ENCODE data around the gene RHEB.
A peak's percentile ranks its signal among the peaks of the same experiment; 100 is the strongest.

RHEB gene

DNA sequence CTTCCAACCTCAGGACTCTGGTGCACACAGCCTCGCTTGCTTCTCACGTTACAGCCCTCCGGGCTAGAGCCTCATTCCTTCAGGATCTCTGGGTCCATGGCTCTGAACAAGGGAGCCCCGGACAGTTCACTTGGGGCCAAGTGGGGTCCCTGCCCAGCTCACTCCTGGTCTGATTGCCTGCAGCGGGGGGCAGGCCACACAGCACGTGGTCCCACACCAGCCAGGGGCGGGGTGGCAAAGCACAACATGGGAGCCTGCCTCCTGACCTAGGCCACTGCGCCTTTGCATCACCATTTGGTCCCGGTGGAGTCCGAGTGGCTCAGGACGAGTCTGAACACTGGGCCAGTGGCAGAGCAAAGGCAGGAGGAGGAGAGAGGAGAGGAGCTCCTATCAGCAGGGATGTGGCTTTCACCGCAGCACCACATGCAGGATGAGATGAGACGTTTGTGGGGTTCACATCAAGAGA is 66.3 kb downstream of the RHEB start:
- Histone ChIP-seq H2BK120ac (ENCODE audit: low read depth, low read length) (no peak overlapping the region), H3K4me1 (ENCODE audit: control insufficient read depth, low read depth, low read length) (no peaks in the 10 kb centered on the region), H3K27ac (ENCODE audit: low read depth, low read length) (no peak overlapping the region), H2BK5ac (ENCODE audit: low read length) (no peak overlapping the region), H3K79me1 (ENCODE audit: low read length) (no peaks in the 10 kb centered on the region), H3K79me2 (ENCODE audit: control insufficient read depth, insufficient read depth, low read length) (no peaks in the 10 kb centered on the region), H3K27me3 (ENCODE audit: insufficient read depth, low read length, poor library complexity) (no peaks in the 10 kb centered on the region), H3K36me3 (ENCODE audit: control insufficient read depth, insufficient read depth, low read length) (no peaks in the 10 kb centered on the region), H2AK5ac (ENCODE audit: low read length) (no peak overlapping the region), H3K4ac (ENCODE audit: low read depth, low read length) (no peak overlapping the region), H3K18ac (ENCODE audit: low read length) (no peak overlapping the region), H3K4me3 (ENCODE audit: low read length) (no peak overlapping the region), H2BK15ac (replicated peaks; ENCODE audit: low read depth) (no peak overlapping the region), H4K8ac (ENCODE audit: low read depth, low read length) (no peak overlapping the region), H3K9ac (ENCODE audit: low read length) (no peak overlapping the region), H3K56ac (ENCODE audit: low read length) (no peak overlapping the region), H4K5ac (ENCODE audit: low read length) (no peak overlapping the region), H3K23ac (ENCODE audit: low read length) (no peak overlapping the region), H3K4me2 (ENCODE audit: low read length) (no peak overlapping the region)
- WGBS (ENCODE audit: extremely low coverage, insufficient coverage, low lambda C conversion rate): no CpG with 5 or more reads among the region's 13 CpGs
- no peak for DNase-seq

DNA sequence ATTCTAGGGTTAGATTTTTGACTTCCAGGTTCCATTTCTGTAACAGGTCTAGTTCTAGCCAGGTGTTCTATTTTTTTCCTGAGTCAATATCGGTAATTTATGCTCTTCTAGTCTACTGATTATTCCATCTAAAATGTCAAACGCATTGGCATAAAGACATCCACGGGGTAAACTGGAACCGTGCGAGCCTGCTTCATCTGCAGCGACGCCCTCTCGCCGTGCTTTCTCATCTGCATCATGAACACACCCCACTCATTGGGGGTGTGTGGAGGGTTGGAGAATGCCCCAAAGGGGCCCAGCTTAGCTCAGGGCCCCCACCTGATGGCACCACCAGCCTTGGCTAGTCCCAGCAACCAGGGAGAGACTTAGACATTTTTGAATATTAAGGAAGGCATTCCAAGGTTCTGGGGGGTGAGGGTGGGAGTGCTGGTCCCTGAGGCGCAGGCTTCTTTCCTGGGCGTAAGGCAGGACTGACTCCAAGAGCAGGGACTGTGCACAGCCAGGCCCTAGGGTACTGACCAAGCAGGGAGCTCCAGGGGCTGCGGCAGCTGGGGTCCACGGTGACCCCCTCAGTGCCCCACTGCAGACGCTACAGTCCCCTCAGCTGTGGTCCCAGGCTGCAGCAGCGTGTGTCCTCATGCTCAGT is 66.9 kb downstream of the RHEB start:
- Histone ChIP-seq H3K4me2 (ENCODE audit: low read length) (no peak overlapping the region), H3K56ac (ENCODE audit: low read length) (no peak overlapping the region), H2AK5ac (ENCODE audit: low read length) (no peak overlapping the region), H3K79me1 (ENCODE audit: low read length) (no peaks in the 10 kb centered on the region), H2BK120ac (ENCODE audit: low read depth, low read length) (no peak overlapping the region), H3K23ac (ENCODE audit: low read length) (no peak overlapping the region), H2BK15ac (replicated peaks; ENCODE audit: low read depth) (no peak overlapping the region), H4K5ac (ENCODE audit: low read length) (no peak overlapping the region), H3K9ac (ENCODE audit: low read length) (no peak overlapping the region), H3K4me1 (ENCODE audit: control insufficient read depth, low read depth, low read length) (no peaks in the 10 kb centered on the region), H3K27me3 (ENCODE audit: insufficient read depth, low read length, poor library complexity) (no peaks in the 10 kb centered on the region), H3K18ac (ENCODE audit: low read length) (no peak overlapping the region), H3K27ac (ENCODE audit: low read depth, low read length) (no peak overlapping the region), H2BK5ac (ENCODE audit: low read length) (no peak overlapping the region), H3K36me3 (ENCODE audit: control insufficient read depth, insufficient read depth, low read length) (no peaks in the 10 kb centered on the region), H4K8ac (ENCODE audit: low read depth, low read length) (no peak overlapping the region), H3K4me3 (ENCODE audit: low read length) (no peak overlapping the region), H3K4ac (ENCODE audit: low read depth, low read length) (no peak overlapping the region), H3K79me2 (ENCODE audit: control insufficient read depth, insufficient read depth, low read length) (no peaks in the 10 kb centered on the region)
- DNase-seq: no peak
- WGBS (ENCODE audit: extremely low coverage, insufficient coverage, low lambda C conversion rate): no CpG with 5 or more reads among the region's 15 CpGs

DNA sequence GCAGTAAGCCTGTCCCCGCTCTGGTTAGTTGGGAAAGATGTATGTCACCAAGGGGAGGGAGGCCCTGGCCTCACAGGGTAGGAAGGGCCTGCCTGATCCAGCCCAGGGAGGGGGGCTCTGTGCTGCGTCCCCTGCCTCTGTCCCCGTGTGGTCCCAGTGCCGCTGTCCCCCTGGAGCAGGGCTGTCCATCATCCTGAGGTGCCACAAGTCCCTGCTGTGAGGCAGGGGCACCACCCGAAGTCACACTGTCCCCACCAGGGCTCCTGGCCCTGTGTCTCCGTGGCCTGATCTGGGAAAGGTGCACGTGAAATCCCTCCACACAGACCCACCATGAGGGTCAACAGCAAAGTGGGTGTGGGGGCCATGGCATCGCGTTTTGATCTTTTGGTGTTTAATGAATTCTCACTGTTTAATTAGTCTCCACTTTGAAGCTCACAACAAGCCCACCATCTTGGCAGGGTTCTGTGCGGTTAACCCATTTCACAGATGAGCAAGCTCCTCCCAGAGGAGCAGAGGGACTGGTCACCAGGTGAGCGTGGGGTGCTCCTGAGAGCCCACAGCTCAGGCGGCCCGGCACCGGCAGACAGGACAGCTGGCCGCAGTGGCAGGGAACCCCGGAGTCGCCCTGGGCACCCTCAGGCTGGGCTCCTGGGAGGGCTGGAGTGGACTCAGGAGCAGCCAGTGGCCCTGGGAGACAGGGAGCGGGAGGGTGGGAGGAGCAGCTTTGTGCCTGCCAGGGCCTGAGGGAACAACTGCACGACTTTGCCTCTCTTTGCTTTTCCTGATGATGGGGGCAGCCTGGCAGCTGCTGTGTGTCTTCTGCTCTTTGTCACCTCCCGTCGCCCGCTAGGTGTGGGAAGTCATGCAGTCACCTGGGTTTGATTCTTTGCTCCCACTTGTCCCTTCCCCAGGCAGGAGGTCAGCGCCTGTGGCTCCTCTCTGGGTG is 67.8 kb downstream of the RHEB start:
- H3K9ac ChIP-seq (ENCODE audit: low read length): no peak overlapping the region
- no peak overlapping the region for H3K4me3 ChIP-seq (ENCODE audit: low read length)
- H3K79me2 ChIP-seq (ENCODE audit: control insufficient read depth, insufficient read depth, low read length): no peaks in the 10 kb centered on the region
- no peak overlapping the region for H4K8ac ChIP-seq (ENCODE audit: low read depth, low read length)
- WGBS (ENCODE audit: extremely low coverage, insufficient coverage, low lambda C conversion rate): no CpG with 5 or more reads among the region's 23 CpGs
- no peak overlapping the region for H2BK5ac ChIP-seq (ENCODE audit: low read length)
- H3K27ac ChIP-seq (ENCODE audit: low read depth, low read length): no peak overlapping the region
- H2BK120ac ChIP-seq (ENCODE audit: low read depth, low read length): no peak overlapping the region
- H3K27me3 ChIP-seq (ENCODE audit: insufficient read depth, low read length, poor library complexity): no peaks in the 10 kb centered on the region
- no peak for DNase-seq
- no peaks in the 10 kb centered on the region for H3K79me1 ChIP-seq (ENCODE audit: low read length)
- no peaks in the 10 kb centered on the region for H3K4me1 ChIP-seq (ENCODE audit: control insufficient read depth, low read depth, low read length)
- no peak overlapping the region for H2AK5ac ChIP-seq (ENCODE audit: low read length)
- no peak overlapping the region for H4K5ac ChIP-seq (ENCODE audit: low read length)
- no peak overlapping the region for H3K56ac ChIP-seq (ENCODE audit: low read length)
- H3K18ac ChIP-seq (ENCODE audit: low read length): no peak overlapping the region
- no peaks in the 10 kb centered on the region for H3K36me3 ChIP-seq (ENCODE audit: control insufficient read depth, insufficient read depth, low read length)
- H2BK15ac ChIP-seq (replicated peaks; ENCODE audit: low read depth): no peak overlapping the region
- no peak overlapping the region for H3K4me2 ChIP-seq (ENCODE audit: low read length)
- H3K4ac ChIP-seq (ENCODE audit: low read depth, low read length): no peak overlapping the region
- H3K23ac ChIP-seq (ENCODE audit: low read length): peak overlapping the region; percentile 35

DNA sequence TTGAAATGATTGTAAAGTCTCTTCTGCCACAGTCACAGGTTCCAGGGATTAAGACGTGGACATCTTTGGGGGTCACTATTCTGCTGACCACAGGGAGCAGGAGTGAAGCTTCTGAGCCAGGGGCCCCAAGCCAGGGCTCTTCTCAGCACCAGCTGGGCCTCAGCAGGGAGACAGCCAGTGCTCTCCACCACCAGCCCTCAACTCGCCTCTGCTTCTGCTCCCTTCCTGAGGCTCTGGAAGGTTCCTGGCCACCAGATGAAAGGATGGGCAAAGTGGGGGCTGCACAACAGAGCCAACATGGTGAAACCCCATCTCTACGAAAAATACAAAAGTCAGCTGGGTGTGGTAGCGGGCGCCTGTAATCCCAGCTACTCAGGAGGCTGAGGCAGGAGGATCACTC is 68.5 kb downstream of the RHEB start:
- H3K4ac ChIP-seq (ENCODE audit: low read depth, low read length): no peak overlapping the region
- no peak overlapping the region for H3K9ac ChIP-seq (ENCODE audit: low read length)
- no peaks in the 10 kb centered on the region for H3K79me1 ChIP-seq (ENCODE audit: low read length)
- no peak overlapping the region for H2BK120ac ChIP-seq (ENCODE audit: low read depth, low read length)
- H3K79me2 ChIP-seq (ENCODE audit: control insufficient read depth, insufficient read depth, low read length): no peaks in the 10 kb centered on the region
- H4K8ac ChIP-seq (ENCODE audit: low read depth, low read length): no peak overlapping the region
- no peak overlapping the region for H3K56ac ChIP-seq (ENCODE audit: low read length)
- no peak overlapping the region for H3K18ac ChIP-seq (ENCODE audit: low read length)
- H2BK15ac ChIP-seq (replicated peaks; ENCODE audit: low read depth): no peak overlapping the region
- WGBS (ENCODE audit: extremely low coverage, insufficient coverage, low lambda C conversion rate): no CpG with 5 or more reads among the region's 5 CpGs
- no peak overlapping the region for H2BK5ac ChIP-seq (ENCODE audit: low read length)
- H3K36me3 ChIP-seq (ENCODE audit: control insufficient read depth, insufficient read depth, low read length): no peaks in the 10 kb centered on the region
- no peaks in the 10 kb centered on the region for H3K27me3 ChIP-seq (ENCODE audit: insufficient read depth, low read length, poor library complexity)
- H3K4me2 ChIP-seq (ENCODE audit: low read length): no peak overlapping the region
- H2AK5ac ChIP-seq (ENCODE audit: low read length): no peak overlapping the region
- no peak for DNase-seq
- H3K27ac ChIP-seq (ENCODE audit: low read depth, low read length): no peak overlapping the region
- no peaks in the 10 kb centered on the region for H3K4me1 ChIP-seq (ENCODE audit: control insufficient read depth, low read depth, low read length)
- H3K23ac ChIP-seq (ENCODE audit: low read length): no peak overlapping the region
- H4K5ac ChIP-seq (ENCODE audit: low read length): no peak overlapping the region
- no peak overlapping the region for H3K4me3 ChIP-seq (ENCODE audit: low read length)

DNA sequence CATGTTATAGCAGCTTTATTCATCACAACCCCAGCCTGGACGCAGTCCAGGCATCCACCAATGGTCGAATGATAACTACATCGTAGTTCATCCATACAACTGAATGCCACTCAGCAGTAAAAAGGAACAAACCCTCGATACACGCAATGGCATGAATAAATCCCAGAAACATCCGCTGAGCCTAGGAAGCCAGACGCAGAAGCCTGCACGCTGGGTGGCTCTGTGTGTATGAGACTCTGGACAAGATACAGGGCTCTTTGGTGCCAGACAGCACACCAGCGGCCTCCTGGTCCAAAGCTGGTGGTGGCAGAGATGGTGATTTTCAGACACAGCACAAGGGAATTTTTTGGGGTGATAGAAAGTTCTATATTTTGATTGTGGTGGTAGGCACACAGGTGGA is 69.7 kb downstream of the RHEB start:
- H4K5ac ChIP-seq (ENCODE audit: low read length): no peak overlapping the region
- no CpG with 5 or more reads among the region's 9 CpGs for WGBS (ENCODE audit: extremely low coverage, insufficient coverage, low lambda C conversion rate)

More for the DNA sequence above, 69.7 kb downstream of the RHEB start:
- Histone ChIP-seq H2BK15ac (replicated peaks; ENCODE audit: low read depth) (no peak overlapping the region), H3K27ac (ENCODE audit: low read depth, low read length) (no peak overlapping the region), H3K79me2 (ENCODE audit: control insufficient read depth, insufficient read depth, low read length) (no peaks in the 10 kb centered on the region), H3K4ac (ENCODE audit: low read depth, low read length) (no peak overlapping the region), H3K56ac (ENCODE audit: low read length) (no peak overlapping the region), H3K18ac (ENCODE audit: low read length) (no peak overlapping the region), H3K4me3 (ENCODE audit: low read length) (no peak overlapping the region), H2BK120ac (ENCODE audit: low read depth, low read length) (no peak overlapping the region), H3K79me1 (ENCODE audit: low read length) (no peaks in the 10 kb centered on the region), H3K9ac (ENCODE audit: low read length) (no peak overlapping the region), H3K23ac (ENCODE audit: low read length) (no peak overlapping the region), H3K4me1 (ENCODE audit: control insufficient read depth, low read depth, low read length) (no peaks in the 10 kb centered on the region), H3K27me3 (ENCODE audit: insufficient read depth, low read length, poor library complexity) (no peaks in the 10 kb centered on the region), H3K36me3 (ENCODE audit: control insufficient read depth, insufficient read depth, low read length) (no peaks in the 10 kb centered on the region), H2AK5ac (ENCODE audit: low read length) (no peak overlapping the region), H2BK5ac (ENCODE audit: low read length) (no peak overlapping the region), H3K4me2 (ENCODE audit: low read length) (no peak overlapping the region), H4K8ac (ENCODE audit: low read depth, low read length) (no peak overlapping the region)
- DNase-seq: no peak
